Measurements from ENCODE around the gene EID2B. TPM values are rescaled to one million over a fixed set of nuclear protein-coding genes. Genes with fewer than 3 reads are reported as not detected.

Gene EID2B
- total RNA-seq, 2 experiments from 2014 or later = 3.0 TPM

GRCh38 chr19:39553082-39553652 lies 20.5 kb upstream of the EID2B start:
- Mint-ChIP-seq H3K36me3 (ENCODE audit: low read depth) (no peaks in the 10 kb centered on the region), H3K9me3 (no peaks in the 10 kb centered on the region), H3K4me3 (no peak overlapping the region), H3K27me3 (no peaks in the 10 kb centered on the region), H3K4me1 (ENCODE audit: low read depth) (peaks cover 11% of the 10 kb centered on the region), H3K27ac (no peak overlapping the region)
- intact Hi-C loops (cut with micrococcal nuclease) = loop anchor here (10.0 kb wide), 1 partner anchor 212 kb away; no protein-coding TSS in a partner anchor
- DNase-seq = no peak
- ATAC-seq = no peak
- CTCF ChIA-PET = interaction anchor here (1.0 to 4.1 kb wide), 2 partner anchors 8 to 119 kb away, joined by 3 to 31 read pairs; no protein-coding TSS in a partner anchor
- no peak for TF ChIP-seq CTCF (IDR thresholded peaks at IDR 0.05)
- POLR2A ChIA-PET = no interaction called here

- POLR2A ChIA-PET = no interaction called here
- no peaks in the 10 kb centered on the region for H3K27me3 Mint-ChIP-seq
- CTCF ChIA-PET = interaction anchor here (1.2 to 2.4 kb wide), 4 partner anchors 12 to 124 kb away, joined by 3 to 62 read pairs (median 10); partner anchors contain the start of gene EID2B
- no peak for TF ChIP-seq CTCF (IDR thresholded peaks at IDR 0.05)
- no peaks in the 10 kb centered on the region for H3K36me3 Mint-ChIP-seq (ENCODE audit: low read depth)
- peaks cover 14% of the 10 kb centered on the region for H3K4me1 Mint-ChIP-seq (ENCODE audit: low read depth)
- no peaks in the 10 kb centered on the region for H3K9me3 Mint-ChIP-seq
- ATAC-seq (no peak), DNase-seq (no peak)
- no peak overlapping the region for H3K27ac Mint-ChIP-seq
- intact Hi-C loops (cut with micrococcal nuclease) = loop anchor here (2.0 to 10.0 kb wide), 2 partner anchors 123 to 215 kb away; no protein-coding TSS in a partner anchor
- no peak overlapping the region for H3K4me3 Mint-ChIP-seq
These were observed 17.5 kb upstream of the EID2B start for GRCh38 chr19:39550197-39550596.

GRCh38 chr19:39546599-39546998 lies 13.9 kb upstream of the EID2B start:
- Mint-ChIP-seq H3K27me3 (no peaks in the 10 kb centered on the region), H3K27ac (no peak overlapping the region), H3K36me3 (ENCODE audit: low read depth) (no peaks in the 10 kb centered on the region), H3K4me1 (ENCODE audit: low read depth) (peaks cover 33% of the 10 kb centered on the region), H3K4me3 (no peak overlapping the region), H3K9me3 (no peaks in the 10 kb centered on the region)
- DNase-seq (peak; percentile 13), ATAC-seq (no peak)
- CTCF ChIA-PET = interaction anchor here (1.4 to 3.6 kb wide), 4 partner anchors 106 to 437 kb away, joined by 3 to 36 read pairs (median 5); no protein-coding TSS in a partner anchor
- POLR2A ChIA-PET = no interaction called here
- TF ChIP-seq CTCF (IDR thresholded peaks at IDR 0.05) = no peak
- intact Hi-C loops (cut with micrococcal nuclease) = no loop called here

- DNase-seq = no peak
These were observed 12.3 kb upstream of the EID2B start for GRCh38 chr19:39544911-39545310.

More at GRCh38 chr19:39544911-39545310, 12.3 kb upstream of the EID2B start:
- H3K9me3 Mint-ChIP-seq = no peaks in the 10 kb centered on the region
- peak overlapping the region; percentile 63 for H3K27ac Mint-ChIP-seq
- ChIA-PET POLR2A (no interaction called here), CTCF (interaction anchor here (0.9 to 1.1 kb wide), 2 partner anchors 8 to 12 kb away, joined by 3 read pairs; no protein-coding TSS in a partner anchor)
- no peak overlapping the region for H3K4me3 Mint-ChIP-seq
- H3K36me3 Mint-ChIP-seq (ENCODE audit: low read depth) = peaks cover under 1% of the 10 kb centered on the region
- ATAC-seq = no peak
- no peak for TF ChIP-seq CTCF (IDR thresholded peaks at IDR 0.05)
- peaks cover 41% of the 10 kb centered on the region for H3K4me1 Mint-ChIP-seq (ENCODE audit: low read depth)
- intact Hi-C loops (cut with micrococcal nuclease) = no loop called here
- no peaks in the 10 kb centered on the region for H3K27me3 Mint-ChIP-seq
